ENCODE measurements around the gene AGRP. TPM values are rescaled to one million over a fixed set of nuclear protein-coding genes. Genes with fewer than 3 reads are reported as not detected.

The AGRP gene
- polyA plus RNA-seq, 4 donors: 0.10 TPM; not detected in 3

DNA sequence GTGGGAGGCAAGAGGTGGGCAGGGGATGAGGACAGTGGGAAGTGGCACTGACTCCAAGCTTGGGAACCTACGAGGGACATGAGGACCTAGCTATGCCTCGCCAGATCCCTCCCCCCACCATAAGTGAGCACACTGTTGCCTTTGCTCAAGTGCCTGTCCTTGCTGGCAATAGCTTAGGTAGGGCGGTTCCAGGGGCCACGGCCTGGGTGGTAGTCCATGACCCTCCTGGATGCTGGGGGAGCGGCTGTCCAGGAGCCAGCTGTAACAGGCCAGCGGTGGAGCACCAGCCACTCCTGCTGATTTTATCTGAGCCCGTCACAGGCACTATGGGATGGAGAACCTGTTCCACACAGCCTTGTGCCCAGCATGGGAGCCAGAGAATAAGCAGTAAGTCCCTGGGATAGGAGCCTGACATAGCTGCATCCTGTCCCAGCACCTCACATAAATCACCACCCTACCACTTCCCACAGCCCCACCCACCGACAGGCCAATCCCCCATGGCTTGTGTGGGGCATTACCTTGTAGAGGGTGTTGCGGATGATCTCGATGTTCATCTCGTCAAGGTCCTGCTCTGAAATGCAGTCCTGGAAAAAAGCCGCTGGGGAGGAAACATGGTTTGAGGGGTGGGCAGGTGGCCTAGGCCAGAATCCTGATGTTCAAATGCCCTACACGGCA lies 40.6 kb downstream of the AGRP start:
- Histone ChIP-seq H3K4me3 (ENCODE audit: low read depth in 1 of 3, low read length in 3 of 3) (no peak overlapping the region), H3K36me3 (ENCODE audit: control insufficient read depth in 3 of 3, insufficient read depth in 2 of 3, low read depth in 1 of 3, low read length in 3 of 3) (peaks cover 14 to 99% (median 15%) of the 10 kb centered on the region in 3 donors), H3K27me3 (ENCODE audit: control insufficient read depth in 3 of 3, insufficient read depth in 3 of 3, low read length in 3 of 3) (no peaks in the 10 kb centered on the region), H3K4me1 (ENCODE audit: control insufficient read depth in 3 of 3, insufficient read depth in 2 of 3, low read depth in 1 of 3, low read length in 2 of 3) (peaks cover 8 to 28% (median 23%) of the 10 kb centered on the region in 3 donors), H3K27ac (ENCODE audit: low read depth in 1 of 3, low read length in 2 of 3) (no peak overlapping the region), H3K9me3 (ENCODE audit: control insufficient read depth in 2 of 2, insufficient read depth in 1 of 2, low read depth in 1 of 2, low read length in 1 of 2) (no peaks in the 10 kb centered on the region)
- DNase-seq: no peak
- no peak for FAIRE-seq
- WGBS, 3 donors: 87 to 94% (median 91%) methylated on average over 13 of the region's 13 CpGs

DNA sequence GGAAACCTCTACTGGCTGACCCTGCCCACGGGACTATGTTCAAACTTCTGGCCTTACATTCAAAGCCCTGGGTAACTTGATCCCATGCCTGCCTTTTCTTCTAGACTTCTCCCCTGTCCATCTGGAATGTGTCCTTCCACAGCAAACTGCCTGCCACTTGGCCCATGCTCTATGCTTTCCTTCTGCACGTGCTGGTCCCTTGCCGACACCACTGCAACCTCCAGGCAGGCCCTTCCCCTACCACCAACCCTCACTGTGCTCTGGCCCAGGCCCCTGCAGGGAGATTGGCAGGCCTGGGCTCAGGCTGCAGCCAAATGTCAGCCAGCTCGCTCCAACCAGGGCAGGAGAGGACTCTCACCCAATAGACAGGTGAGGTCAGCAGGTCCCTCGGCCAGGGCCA lies 41.4 kb downstream of the AGRP start:
- H3K27ac ChIP-seq (ENCODE audit: low read depth in 1 of 3, low read length in 2 of 3): peak overlapping the region; percentile 14 to 91 (median 75)
- no peaks in the 10 kb centered on the region for H3K9me3 ChIP-seq (ENCODE audit: control insufficient read depth in 2 of 2, insufficient read depth in 1 of 2, low read depth in 1 of 2, low read length in 1 of 2)
- H3K4me3 ChIP-seq (ENCODE audit: low read depth in 1 of 3, low read length in 3 of 3): no peak overlapping the region
- peaks cover 14 to 99% (median 15%) of the 10 kb centered on the region in 3 donors for H3K36me3 ChIP-seq (ENCODE audit: control insufficient read depth in 3 of 3, insufficient read depth in 2 of 3, low read depth in 1 of 3, low read length in 3 of 3)
- no peak for FAIRE-seq
- no peaks in the 10 kb centered on the region for H3K27me3 ChIP-seq (ENCODE audit: control insufficient read depth in 3 of 3, insufficient read depth in 3 of 3, low read length in 3 of 3)
- DNase-seq: no peak
- H3K4me1 ChIP-seq (ENCODE audit: control insufficient read depth in 3 of 3, insufficient read depth in 2 of 3, low read depth in 1 of 3, low read length in 2 of 3): peaks cover 2 to 20% (median 17%) of the 10 kb centered on the region in 3 donors
- WGBS, 3 donors: 55 to 70% (median 69%) methylated on average over 5 of the region's 5 CpGs

DNA sequence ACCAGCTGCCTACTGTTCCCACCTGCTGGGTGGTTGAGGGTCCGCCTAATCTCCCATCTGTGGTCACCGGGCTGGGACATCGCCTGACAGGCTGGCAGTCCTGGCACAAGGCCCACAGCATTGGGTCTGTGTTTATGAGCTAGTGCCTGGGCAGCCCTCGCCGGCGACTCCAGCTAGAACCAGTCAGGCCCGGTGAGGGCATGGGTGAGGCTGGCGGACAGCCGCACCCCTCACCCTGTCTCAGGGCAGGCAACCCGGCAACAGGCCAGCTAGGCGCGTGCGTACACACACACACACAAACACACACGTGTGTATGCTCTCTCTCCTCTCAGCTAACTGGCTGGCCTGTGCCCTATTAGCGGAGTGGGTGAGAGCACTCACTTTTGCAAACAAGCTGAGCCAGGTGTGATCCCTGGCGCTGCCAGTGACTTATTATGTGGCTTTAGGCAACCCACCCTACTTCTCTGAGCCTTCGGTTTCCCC lies 42.0 kb downstream of the AGRP start:
- 14 to 60% (median 39%) methylated on average over 17 of the region's 17 CpGs for WGBS, 3 donors
- Histone ChIP-seq H3K27me3 (ENCODE audit: control insufficient read depth in 3 of 3, insufficient read depth in 3 of 3, low read length in 3 of 3) (no peaks in the 10 kb centered on the region), H3K36me3 (ENCODE audit: control insufficient read depth in 3 of 3, insufficient read depth in 2 of 3, low read depth in 1 of 3, low read length in 3 of 3) (peaks cover 14 to 99% (median 15%) of the 10 kb centered on the region in 3 donors), H3K27ac (ENCODE audit: low read depth in 1 of 3, low read length in 2 of 3) (peak overlapping the region; percentile 14 to 91 (median 75)), H3K4me1 (ENCODE audit: control insufficient read depth in 3 of 3, insufficient read depth in 2 of 3, low read depth in 1 of 3, low read length in 2 of 3) (peaks cover 0 to 14% (median 11%) of the 10 kb centered on the region in 3 donors), H3K9me3 (ENCODE audit: control insufficient read depth in 2 of 2, insufficient read depth in 1 of 2, low read depth in 1 of 2, low read length in 1 of 2) (no peaks in the 10 kb centered on the region), H3K4me3 (ENCODE audit: low read depth in 1 of 3, low read length in 3 of 3) (no peak overlapping the region)
- DNase-seq (peak in 1 of 2 donors; percentile 95), FAIRE-seq (no peak)

DNA sequence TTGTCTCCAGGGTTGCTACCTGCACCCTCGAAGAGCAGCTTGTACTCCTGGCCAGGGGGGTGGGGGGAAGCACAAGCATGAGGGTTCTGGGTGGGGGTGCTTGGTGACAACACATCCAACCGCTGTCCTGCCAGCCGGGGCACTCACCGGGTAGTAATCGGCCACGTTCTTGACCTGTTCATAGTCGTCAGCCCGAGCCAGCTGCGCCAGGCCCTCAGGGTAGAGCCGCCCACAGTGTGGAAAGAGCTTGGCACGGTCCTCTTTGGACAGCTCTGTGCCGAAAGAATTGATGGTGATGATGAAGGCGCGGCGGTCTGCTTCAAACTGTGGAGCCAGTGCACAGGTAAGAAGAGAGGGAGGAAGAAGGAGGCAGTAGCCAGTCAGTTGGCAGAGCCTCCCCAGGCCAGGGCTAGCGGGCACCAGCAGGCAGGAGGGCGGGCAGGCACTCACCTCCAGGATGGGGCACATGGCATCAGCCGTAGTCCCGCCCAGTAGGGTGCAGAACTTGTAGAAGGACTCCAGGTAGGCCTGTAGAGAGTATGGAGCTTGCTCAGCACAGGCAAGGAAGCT lies 44.4 kb downstream of the AGRP start:
- 93 to 96% (median 96%) methylated on average over 19 of the region's 19 CpGs for WGBS, 3 donors
- no peaks in the 10 kb centered on the region for H3K27me3 ChIP-seq (ENCODE audit: control insufficient read depth in 3 of 3, insufficient read depth in 3 of 3, low read length in 3 of 3)
- H3K9me3 ChIP-seq (ENCODE audit: control insufficient read depth in 2 of 2, insufficient read depth in 1 of 2, low read depth in 1 of 2, low read length in 1 of 2): no peaks in the 10 kb centered on the region
- DNase-seq (no peak), FAIRE-seq (no peak)
- peaks cover 0 to 6% (median 0%) of the 10 kb centered on the region in 3 donors for H3K4me1 ChIP-seq (ENCODE audit: control insufficient read depth in 3 of 3, insufficient read depth in 2 of 3, low read depth in 1 of 3, low read length in 2 of 3)
- H3K4me3 ChIP-seq (ENCODE audit: low read depth in 1 of 3, low read length in 3 of 3): no peak overlapping the region
- no peak overlapping the region for H3K27ac ChIP-seq (ENCODE audit: low read depth in 1 of 3, low read length in 2 of 3)
- peaks cover 13 to 89% (median 18%) of the 10 kb centered on the region in 3 donors for H3K36me3 ChIP-seq (ENCODE audit: control insufficient read depth in 3 of 3, insufficient read depth in 2 of 3, low read depth in 1 of 3, low read length in 3 of 3)

DNA sequence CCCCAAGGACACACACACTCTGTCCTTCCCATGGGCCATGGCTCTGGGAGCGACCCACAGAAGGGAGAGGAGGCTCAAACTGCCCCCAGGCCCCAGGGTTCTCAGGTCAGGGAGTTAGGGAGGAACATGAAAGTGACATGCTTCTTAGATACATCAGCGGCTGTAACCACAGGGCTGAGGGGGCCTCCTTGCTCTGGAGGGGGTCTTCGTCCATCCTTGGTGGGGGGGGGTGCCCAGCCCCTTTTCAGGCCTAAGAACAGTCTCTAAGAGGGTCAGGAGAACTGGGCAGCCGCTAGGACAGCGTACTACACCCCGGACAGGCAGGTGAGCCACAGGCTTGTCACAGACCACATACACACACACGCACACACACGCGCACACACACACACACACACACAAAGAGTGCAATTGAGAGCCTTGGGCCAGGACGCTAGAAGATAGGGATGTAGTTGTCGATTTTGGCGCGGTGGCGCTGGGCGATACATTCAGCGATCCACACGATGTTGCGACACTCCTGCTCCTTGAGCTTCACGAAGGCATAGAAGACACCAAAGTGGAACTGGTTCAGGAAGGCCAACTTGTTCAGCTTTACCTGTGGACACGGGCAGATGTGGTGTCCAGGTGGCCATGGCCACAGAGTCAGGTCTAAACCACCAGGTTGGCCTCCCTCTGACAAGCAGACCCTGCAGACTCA lies 45.1 kb downstream of the AGRP start:
- FAIRE-seq: no peak
- 92 to 95% (median 93%) methylated on average over 20 of the region's 20 CpGs for WGBS, 3 donors
- no peak for DNase-seq
- Histone ChIP-seq H3K27ac (ENCODE audit: low read depth in 1 of 3, low read length in 2 of 3) (no peak overlapping the region), H3K4me1 (ENCODE audit: control insufficient read depth in 3 of 3, insufficient read depth in 2 of 3, low read depth in 1 of 3, low read length in 2 of 3) (peaks cover 0 to 6% (median 0%) of the 10 kb centered on the region in 3 donors), H3K4me3 (ENCODE audit: low read depth in 1 of 3, low read length in 3 of 3) (no peak overlapping the region), H3K27me3 (ENCODE audit: control insufficient read depth in 3 of 3, insufficient read depth in 3 of 3, low read length in 3 of 3) (no peaks in the 10 kb centered on the region), H3K9me3 (ENCODE audit: control insufficient read depth in 2 of 2, insufficient read depth in 1 of 2, low read depth in 1 of 2, low read length in 1 of 2) (no peaks in the 10 kb centered on the region), H3K36me3 (ENCODE audit: control insufficient read depth in 3 of 3, insufficient read depth in 2 of 3, low read depth in 1 of 3, low read length in 3 of 3) (peaks cover 13 to 84% (median 18%) of the 10 kb centered on the region in 3 donors)

DNA sequence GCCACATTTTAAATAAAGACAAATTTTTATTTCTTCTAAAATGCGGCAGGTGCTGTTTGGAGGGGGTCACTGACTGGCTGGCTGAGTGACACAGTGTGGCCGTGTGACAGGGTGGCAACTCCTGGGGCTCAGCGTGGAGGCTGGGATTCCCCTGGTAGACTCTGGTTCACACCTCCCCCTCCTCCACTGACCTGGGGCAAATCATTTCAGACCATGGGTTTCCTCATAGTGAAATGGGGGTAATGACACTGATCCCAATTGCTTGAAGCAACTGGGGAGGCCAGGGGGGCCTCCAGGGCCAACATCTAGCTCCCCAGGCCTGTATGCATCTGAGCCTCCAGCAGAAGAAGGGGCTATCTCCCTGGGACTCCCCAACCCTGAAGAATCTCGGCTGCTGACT lies 45.8 kb downstream of the AGRP start:
- WGBS, 3 donors: 69 to 86% (median 77%) methylated on average over 4 of the region's 4 CpGs
- Histone ChIP-seq H3K27ac (ENCODE audit: low read depth in 1 of 3, low read length in 2 of 3) (no peak overlapping the region), H3K36me3 (ENCODE audit: control insufficient read depth in 3 of 3, insufficient read depth in 2 of 3, low read depth in 1 of 3, low read length in 3 of 3) (peaks cover 13 to 82% (median 18%) of the 10 kb centered on the region in 3 donors), H3K9me3 (ENCODE audit: control insufficient read depth in 2 of 2, insufficient read depth in 1 of 2, low read depth in 1 of 2, low read length in 1 of 2) (no peaks in the 10 kb centered on the region), H3K27me3 (ENCODE audit: control insufficient read depth in 3 of 3, insufficient read depth in 3 of 3, low read length in 3 of 3) (no peaks in the 10 kb centered on the region), H3K4me1 (ENCODE audit: control insufficient read depth in 3 of 3, insufficient read depth in 2 of 3, low read depth in 1 of 3, low read length in 2 of 3) (peaks cover 0 to 5% (median 0%) of the 10 kb centered on the region in 3 donors), H3K4me3 (ENCODE audit: low read depth in 1 of 3, low read length in 3 of 3) (no peak overlapping the region)
- DNase-seq: no peak
- FAIRE-seq: no peak

DNA sequence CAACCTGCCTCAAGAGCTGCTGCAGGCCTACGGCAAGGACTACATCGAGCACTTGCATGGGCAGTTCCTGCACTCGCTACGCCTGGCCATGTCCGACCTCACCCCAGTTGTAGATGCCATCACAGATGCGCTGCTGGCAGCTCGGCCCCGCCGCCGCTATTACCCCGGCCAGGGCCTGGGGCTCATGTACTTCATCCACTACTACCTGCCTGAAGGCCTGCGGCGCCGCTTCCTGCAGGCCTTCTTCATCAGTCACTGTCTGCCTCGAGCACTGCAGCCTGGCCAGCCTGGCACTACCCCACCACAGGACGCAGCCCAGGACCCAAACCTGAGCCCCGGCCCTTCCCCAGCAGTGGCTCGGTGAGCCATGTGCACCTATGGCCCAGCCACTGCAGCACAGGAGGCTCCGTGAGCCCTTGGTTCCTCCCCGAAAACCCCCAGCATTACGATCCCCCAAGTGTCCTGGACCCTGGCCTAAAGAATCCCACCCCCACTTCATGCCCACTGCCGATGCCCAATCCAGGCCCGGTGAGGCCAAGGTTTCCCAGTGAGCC lies 46.6 kb downstream of the AGRP start:
- Histone ChIP-seq H3K27me3 (ENCODE audit: control insufficient read depth in 3 of 3, insufficient read depth in 3 of 3, low read length in 3 of 3) (peaks cover 0 to 3% (median 0%) of the 10 kb centered on the region in 3 donors), H3K36me3 (ENCODE audit: control insufficient read depth in 3 of 3, insufficient read depth in 2 of 3, low read depth in 1 of 3, low read length in 3 of 3) (peaks cover 13 to 74% (median 18%) of the 10 kb centered on the region in 3 donors), H3K27ac (ENCODE audit: low read depth in 1 of 3, low read length in 2 of 3) (no peak overlapping the region), H3K9me3 (ENCODE audit: control insufficient read depth in 2 of 2, insufficient read depth in 1 of 2, low read depth in 1 of 2, low read length in 1 of 2) (no peaks in the 10 kb centered on the region), H3K4me3 (ENCODE audit: low read depth in 1 of 3, low read length in 3 of 3) (no peak overlapping the region), H3K4me1 (ENCODE audit: control insufficient read depth in 3 of 3, insufficient read depth in 2 of 3, low read depth in 1 of 3, low read length in 2 of 3) (peaks cover 0 to 4% (median under 1%) of the 10 kb centered on the region in 3 donors)
- no peak for DNase-seq
- 94 to 96% (median 95%) methylated on average over 23 of the region's 23 CpGs for WGBS, 3 donors
- no peak for FAIRE-seq

DNA sequence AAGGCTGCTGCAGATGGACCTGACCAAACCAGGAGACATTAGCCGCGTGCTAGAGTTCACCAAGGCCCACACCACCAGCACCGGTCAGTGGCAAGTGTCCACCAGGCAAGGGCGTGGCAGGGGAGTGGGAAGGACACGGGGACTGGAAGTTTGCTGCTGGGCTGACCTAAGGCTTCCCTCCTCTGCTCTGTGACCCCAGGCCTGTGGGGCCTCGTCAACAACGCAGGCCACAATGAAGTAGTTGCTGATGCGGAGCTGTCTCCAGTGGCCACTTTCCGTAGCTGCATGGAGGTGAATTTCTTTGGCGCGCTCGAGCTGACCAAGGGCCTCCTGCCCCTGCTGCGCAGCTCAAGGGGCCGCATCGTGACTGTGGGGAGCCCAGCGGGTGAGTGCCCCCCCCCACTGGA lies 47.6 kb downstream of the AGRP start:
- 92 to 97% (median 96%) methylated on average over 16 of the region's 16 CpGs for WGBS, 3 donors
- no peak for DNase-seq
- Histone ChIP-seq H3K4me3 (ENCODE audit: low read depth in 1 of 3, low read length in 3 of 3) (no peak overlapping the region), H3K4me1 (ENCODE audit: control insufficient read depth in 3 of 3, insufficient read depth in 2 of 3, low read depth in 1 of 3, low read length in 2 of 3) (peaks cover 0 to 7% (median 0%) of the 10 kb centered on the region in 3 donors), H3K27me3 (ENCODE audit: control insufficient read depth in 3 of 3, insufficient read depth in 3 of 3, low read length in 3 of 3) (peaks cover 0 to 7% (median 0%) of the 10 kb centered on the region in 3 donors), H3K27ac (ENCODE audit: low read depth in 1 of 3, low read length in 2 of 3) (peak overlapping the region in 1 of 3 donors; percentile 36), H3K9me3 (ENCODE audit: control insufficient read depth in 2 of 2, insufficient read depth in 1 of 2, low read depth in 1 of 2, low read length in 1 of 2) (no peaks in the 10 kb centered on the region), H3K36me3 (ENCODE audit: control insufficient read depth in 3 of 3, insufficient read depth in 2 of 3, low read depth in 1 of 3, low read length in 3 of 3) (peaks cover 13 to 64% (median 18%) of the 10 kb centered on the region in 3 donors)
- no peak for FAIRE-seq

All from small intestine (tissue), 7 donors.